ENCODE measurements around the gene PRKG2.

PRKG2 gene

GRCh38 chr4:81084634-81085033 lies 130.4 kb downstream of the PRKG2 start:
- H3K4me3 ChIP-seq (ENCODE audit: low read depth in 1 of 5, low read length in 5 of 5): no peak overlapping the region
- peaks cover 0 to 2% (median 0%) of the 10 kb centered on the region in 5 donors for H3K4me1 ChIP-seq (ENCODE audit: control insufficient read depth in 5 of 5, insufficient read depth in 5 of 5, low read length in 5 of 5)
- no peaks in the 10 kb centered on the region for H3K36me3 ChIP-seq (ENCODE audit: control insufficient read depth in 5 of 5, insufficient read depth in 5 of 5, low read length in 5 of 5)
- no peak overlapping the region for H3K27ac ChIP-seq (ENCODE audit: low read depth, low read length)
- H3K9me3 ChIP-seq (ENCODE audit: control insufficient read depth in 5 of 5, low read length in 5 of 5): no peaks in the 10 kb centered on the region
- no peaks in the 10 kb centered on the region for H3K27me3 ChIP-seq (ENCODE audit: control insufficient read depth in 5 of 5, insufficient read depth in 4 of 5, low read length in 5 of 5)
- H3K9ac ChIP-seq (ENCODE audit: low read length in 5 of 5): no peak overlapping the region

GRCh38 chr4:81084029-81084428 lies 131.0 kb downstream of the PRKG2 start:
- Histone ChIP-seq H3K36me3 (ENCODE audit: control insufficient read depth in 5 of 5, insufficient read depth in 5 of 5, low read length in 5 of 5) (no peaks in the 10 kb centered on the region), H3K4me3 (ENCODE audit: low read depth in 1 of 5, low read length in 5 of 5) (no peak overlapping the region), H3K4me1 (ENCODE audit: control insufficient read depth in 5 of 5, insufficient read depth in 5 of 5, low read length in 5 of 5) (peaks cover 0 to 2% (median 0%) of the 10 kb centered on the region in 5 donors), H3K27ac (ENCODE audit: low read depth, low read length) (no peak overlapping the region), H3K27me3 (ENCODE audit: control insufficient read depth in 5 of 5, insufficient read depth in 4 of 5, low read length in 5 of 5) (no peaks in the 10 kb centered on the region), H3K9me3 (ENCODE audit: control insufficient read depth in 5 of 5, low read length in 5 of 5) (no peaks in the 10 kb centered on the region), H3K9ac (ENCODE audit: low read length in 5 of 5) (no peak overlapping the region)

DNA sequence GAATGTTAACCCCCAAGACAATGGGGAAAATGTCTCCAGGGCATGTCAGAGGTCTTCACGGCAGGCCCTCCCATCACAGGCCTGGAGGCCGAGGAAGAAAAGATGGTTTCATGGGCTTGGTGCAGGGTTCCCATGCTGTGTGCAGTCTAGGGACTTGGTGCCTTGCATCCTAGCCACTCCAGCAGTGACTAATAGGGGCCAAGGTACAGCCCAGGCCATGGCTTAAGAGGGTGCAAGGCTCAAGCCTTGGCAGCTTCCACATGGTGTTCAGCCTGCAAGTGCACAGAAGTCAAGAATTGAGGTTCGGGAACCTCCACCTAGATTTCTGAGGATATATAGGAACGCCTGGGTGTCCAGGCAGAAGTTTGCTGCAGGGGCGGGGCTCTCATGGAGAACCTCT lies 133.9 kb downstream of the PRKG2 start:
- Histone ChIP-seq H3K27me3 (ENCODE audit: control insufficient read depth in 5 of 5, insufficient read depth in 4 of 5, low read length in 5 of 5) (no peaks in the 10 kb centered on the region), H3K27ac (ENCODE audit: low read depth, low read length) (no peak overlapping the region), H3K9ac (ENCODE audit: low read length in 5 of 5) (no peak overlapping the region), H3K4me1 (ENCODE audit: control insufficient read depth in 5 of 5, insufficient read depth in 5 of 5, low read length in 5 of 5) (peaks cover 0 to 2% (median 0%) of the 10 kb centered on the region in 5 donors), H3K36me3 (ENCODE audit: control insufficient read depth in 5 of 5, insufficient read depth in 5 of 5, low read length in 5 of 5) (no peaks in the 10 kb centered on the region), H3K4me3 (ENCODE audit: low read depth in 1 of 5, low read length in 5 of 5) (no peak overlapping the region), H3K9me3 (ENCODE audit: control insufficient read depth in 5 of 5, low read length in 5 of 5) (no peaks in the 10 kb centered on the region)

- Histone ChIP-seq H3K9me3 (ENCODE audit: control insufficient read depth in 5 of 5, low read length in 5 of 5) (no peaks in the 10 kb centered on the region), H3K27me3 (ENCODE audit: control insufficient read depth in 5 of 5, insufficient read depth in 4 of 5, low read length in 5 of 5) (peaks cover 0 to 4% (median 0%) of the 10 kb centered on the region in 5 donors), H3K27ac (ENCODE audit: low read depth, low read length) (no peak overlapping the region), H3K36me3 (ENCODE audit: control insufficient read depth in 5 of 5, insufficient read depth in 5 of 5, low read length in 5 of 5) (no peaks in the 10 kb centered on the region), H3K9ac (ENCODE audit: low read length in 5 of 5) (no peak overlapping the region), H3K4me3 (ENCODE audit: low read depth in 1 of 5, low read length in 5 of 5) (no peak overlapping the region), H3K4me1 (ENCODE audit: control insufficient read depth in 5 of 5, insufficient read depth in 5 of 5, low read length in 5 of 5) (no peaks in the 10 kb centered on the region)
Observed at GRCh38 chr4:81071013-81071412, 144.0 kb downstream of the PRKG2 start.

DNA sequence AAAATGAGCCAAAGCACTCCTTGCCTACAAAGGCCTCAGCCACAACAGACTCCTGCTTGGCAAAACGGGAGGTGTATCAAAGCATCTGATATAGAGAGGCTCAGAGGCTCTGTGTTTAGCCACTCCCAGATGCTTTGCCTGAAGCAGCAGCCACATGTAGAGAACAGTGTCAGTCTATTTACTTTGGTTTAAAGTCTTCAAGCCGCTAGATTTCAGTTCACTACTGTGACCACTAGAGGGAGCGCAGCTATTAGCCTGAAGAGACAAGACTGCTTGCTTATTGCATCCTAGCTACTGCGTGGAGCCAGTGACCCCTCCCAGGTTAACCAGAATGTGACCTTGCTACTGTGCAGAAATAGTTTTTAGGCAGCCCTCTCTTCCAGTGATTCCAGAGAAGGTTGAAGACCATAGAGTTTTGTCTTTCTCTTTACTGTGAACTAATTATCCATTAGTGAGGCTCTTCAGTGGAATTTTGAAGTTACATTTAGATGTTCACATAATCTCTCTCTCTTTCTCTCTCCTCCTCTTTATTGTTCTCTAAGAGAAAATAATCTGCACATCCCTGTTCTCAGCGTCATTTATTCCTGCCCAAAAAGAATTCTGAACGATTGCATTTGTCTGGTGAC lies 145.2 kb downstream of the PRKG2 start:
- Histone ChIP-seq H3K4me1 (ENCODE audit: control insufficient read depth in 5 of 5, insufficient read depth in 5 of 5, low read length in 5 of 5) (no peaks in the 10 kb centered on the region), H3K27ac (ENCODE audit: low read depth, low read length) (no peak overlapping the region), H3K9me3 (ENCODE audit: control insufficient read depth in 5 of 5, low read length in 5 of 5) (no peaks in the 10 kb centered on the region), H3K4me3 (ENCODE audit: low read depth in 1 of 5, low read length in 5 of 5) (no peak overlapping the region), H3K27me3 (ENCODE audit: control insufficient read depth in 5 of 5, insufficient read depth in 4 of 5, low read length in 5 of 5) (peaks cover 0 to 4% (median 0%) of the 10 kb centered on the region in 5 donors), H3K36me3 (ENCODE audit: control insufficient read depth in 5 of 5, insufficient read depth in 5 of 5, low read length in 5 of 5) (no peaks in the 10 kb centered on the region), H3K9ac (ENCODE audit: low read length in 5 of 5) (no peak overlapping the region)

DNA sequence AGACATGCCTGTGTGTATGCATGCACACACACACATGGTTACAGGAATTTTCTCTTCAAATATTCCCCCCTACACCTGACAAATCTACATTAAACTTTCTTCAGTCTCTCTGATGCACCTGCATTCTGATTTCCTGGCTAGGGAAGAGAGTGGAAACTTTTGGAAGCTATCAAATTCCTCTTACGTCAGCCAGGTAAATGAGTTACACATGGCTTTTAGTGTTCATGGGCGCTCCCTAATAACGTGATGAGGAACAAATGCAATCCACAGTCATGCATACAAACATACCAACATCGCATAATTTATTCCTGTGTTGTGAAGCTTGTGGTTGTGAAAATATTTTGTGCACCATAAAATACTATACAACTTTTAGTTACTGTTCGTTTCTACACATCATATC lies 149.6 kb downstream of the PRKG2 start:
- Histone ChIP-seq H3K9ac (ENCODE audit: low read length in 5 of 5) (no peak overlapping the region), H3K4me3 (ENCODE audit: low read depth in 1 of 5, low read length in 5 of 5) (no peak overlapping the region), H3K27ac (ENCODE audit: low read depth, low read length) (no peak overlapping the region), H3K27me3 (ENCODE audit: control insufficient read depth in 5 of 5, insufficient read depth in 4 of 5, low read length in 5 of 5) (peaks cover 0 to 4% (median 0%) of the 10 kb centered on the region in 5 donors), H3K9me3 (ENCODE audit: control insufficient read depth in 5 of 5, low read length in 5 of 5) (no peaks in the 10 kb centered on the region), H3K4me1 (ENCODE audit: control insufficient read depth in 5 of 5, insufficient read depth in 5 of 5, low read length in 5 of 5) (peaks cover 0 to 10% (median 4%) of the 10 kb centered on the region in 5 donors), H3K36me3 (ENCODE audit: control insufficient read depth in 5 of 5, insufficient read depth in 5 of 5, low read length in 5 of 5) (no peaks in the 10 kb centered on the region)

GRCh38 chr4:81062001-81062400 lies 153.0 kb downstream of the PRKG2 start:
- H3K9me3 ChIP-seq (ENCODE audit: control insufficient read depth in 5 of 5, low read length in 5 of 5): no peaks in the 10 kb centered on the region
- H3K9ac ChIP-seq (ENCODE audit: low read length in 5 of 5): no peak overlapping the region
- peaks cover 0 to 10% (median 4%) of the 10 kb centered on the region in 5 donors for H3K4me1 ChIP-seq (ENCODE audit: control insufficient read depth in 5 of 5, insufficient read depth in 5 of 5, low read length in 5 of 5)
- no peak overlapping the region for H3K4me3 ChIP-seq (ENCODE audit: low read depth in 1 of 5, low read length in 5 of 5)
- no peaks in the 10 kb centered on the region for H3K27me3 ChIP-seq (ENCODE audit: control insufficient read depth in 5 of 5, insufficient read depth in 4 of 5, low read length in 5 of 5)
- no peaks in the 10 kb centered on the region for H3K36me3 ChIP-seq (ENCODE audit: control insufficient read depth in 5 of 5, insufficient read depth in 5 of 5, low read length in 5 of 5)
- H3K27ac ChIP-seq (ENCODE audit: low read depth, low read length): no peak overlapping the region

- Histone ChIP-seq H3K9ac (ENCODE audit: low read length in 5 of 5) (no peak overlapping the region), H3K27ac (ENCODE audit: low read depth, low read length) (no peak overlapping the region), H3K27me3 (ENCODE audit: control insufficient read depth in 5 of 5, insufficient read depth in 4 of 5, low read length in 5 of 5) (no peaks in the 10 kb centered on the region), H3K4me3 (ENCODE audit: low read depth in 1 of 5, low read length in 5 of 5) (no peak overlapping the region), H3K4me1 (ENCODE audit: control insufficient read depth in 5 of 5, insufficient read depth in 5 of 5, low read length in 5 of 5) (peaks cover 0 to 10% (median 4%) of the 10 kb centered on the region in 5 donors), H3K9me3 (ENCODE audit: control insufficient read depth in 5 of 5, low read length in 5 of 5) (no peaks in the 10 kb centered on the region), H3K36me3 (ENCODE audit: control insufficient read depth in 5 of 5, insufficient read depth in 5 of 5, low read length in 5 of 5) (no peaks in the 10 kb centered on the region)
Observed at GRCh38 chr4:81061344-81061730, 153.7 kb downstream of the PRKG2 start.

DNA sequence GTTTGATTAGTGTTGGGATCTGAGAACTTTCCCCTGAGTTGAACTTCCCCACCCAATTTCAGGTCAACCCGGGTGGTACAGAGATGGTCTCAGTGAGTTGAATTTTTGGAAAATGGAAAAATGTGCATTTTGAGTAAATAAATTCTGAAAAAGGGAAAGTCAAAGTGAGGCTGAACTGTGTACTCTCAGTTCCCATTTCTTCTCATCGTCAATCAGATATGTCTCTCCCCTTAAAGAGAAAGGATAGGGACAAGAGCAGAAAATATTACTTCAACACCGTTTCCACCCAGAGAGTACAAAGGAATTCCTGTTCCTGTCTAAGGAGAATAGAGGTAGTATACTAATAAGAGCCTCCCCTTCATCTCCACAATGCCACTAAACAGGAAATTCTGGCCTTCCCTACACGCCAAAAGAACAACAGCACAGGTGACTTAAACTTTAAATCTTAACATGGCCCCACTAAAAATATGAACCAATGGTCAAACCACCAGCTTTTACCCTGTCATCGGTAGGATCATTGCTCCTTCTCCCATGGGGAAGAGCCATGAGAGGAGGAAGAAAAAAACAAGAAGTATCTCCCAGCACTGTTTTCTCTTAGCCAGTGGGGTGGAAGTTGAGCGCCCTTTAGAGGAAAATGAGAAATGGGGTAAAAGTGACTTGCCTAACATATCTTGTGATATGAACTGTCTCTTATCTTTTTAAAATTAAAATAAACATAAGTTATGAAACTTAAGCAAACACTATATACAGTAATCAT lies 154.3 kb downstream of the PRKG2 start:
- Histone ChIP-seq H3K9me3 (ENCODE audit: control insufficient read depth in 5 of 5, low read length in 5 of 5) (no peaks in the 10 kb centered on the region), H3K27ac (ENCODE audit: low read depth, low read length) (no peak overlapping the region), H3K4me1 (ENCODE audit: control insufficient read depth in 5 of 5, insufficient read depth in 5 of 5, low read length in 5 of 5) (peaks cover 0 to 10% (median 4%) of the 10 kb centered on the region in 5 donors), H3K4me3 (ENCODE audit: low read depth in 1 of 5, low read length in 5 of 5) (no peak overlapping the region), H3K36me3 (ENCODE audit: control insufficient read depth in 5 of 5, insufficient read depth in 5 of 5, low read length in 5 of 5) (no peaks in the 10 kb centered on the region), H3K27me3 (ENCODE audit: control insufficient read depth in 5 of 5, insufficient read depth in 4 of 5, low read length in 5 of 5) (no peaks in the 10 kb centered on the region), H3K9ac (ENCODE audit: low read length in 5 of 5) (no peak overlapping the region)

DNA sequence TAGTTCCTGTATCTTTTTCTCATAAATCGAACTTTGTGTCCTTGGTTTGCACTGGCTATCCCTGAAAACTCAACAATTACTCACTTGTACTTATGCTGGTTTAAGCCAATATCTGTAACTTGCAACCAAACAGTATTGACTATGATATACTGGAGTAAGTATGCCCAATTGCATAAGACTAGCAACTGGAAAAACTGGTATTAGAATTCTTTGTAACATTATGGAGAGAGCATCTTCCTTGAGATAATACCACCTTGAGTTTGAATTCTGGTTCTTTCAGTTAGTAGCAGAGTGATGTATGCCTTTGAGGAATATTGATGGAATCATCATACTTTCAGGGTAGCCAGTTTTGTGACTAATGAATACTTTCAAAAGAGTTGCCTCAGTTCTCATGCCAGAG lies 156.4 kb downstream of the PRKG2 start:
- no peak overlapping the region for H3K27ac ChIP-seq (ENCODE audit: low read depth, low read length)
- H3K4me1 ChIP-seq (ENCODE audit: control insufficient read depth in 5 of 5, insufficient read depth in 5 of 5, low read length in 5 of 5): peaks cover 0 to 10% (median 4%) of the 10 kb centered on the region in 5 donors
- no peaks in the 10 kb centered on the region for H3K9me3 ChIP-seq (ENCODE audit: control insufficient read depth in 5 of 5, low read length in 5 of 5)
- no peaks in the 10 kb centered on the region for H3K36me3 ChIP-seq (ENCODE audit: control insufficient read depth in 5 of 5, insufficient read depth in 5 of 5, low read length in 5 of 5)
- H3K27me3 ChIP-seq (ENCODE audit: control insufficient read depth in 5 of 5, insufficient read depth in 4 of 5, low read length in 5 of 5): no peaks in the 10 kb centered on the region
- no peak overlapping the region for H3K9ac ChIP-seq (ENCODE audit: low read length in 5 of 5)
- no peak overlapping the region for H3K4me3 ChIP-seq (ENCODE audit: low read depth in 1 of 5, low read length in 5 of 5)
